GM12873 (cell line): Measurements from ENCODE around the gene C1R.

Source experiments
- TF ChIP-seq, protein P1 (sequence below): IDR thresholded peaks from 2 replicates; pipeline ENCODE4 v1.5.1; 2012; ENCODE audit warnings: low read depth, mild to moderate bottlenecking, moderate library complexity, low read length, control low read depth; ENCODE audit not compliant: insufficient read depth; ENCODE audit errors: missing control alignments

Gene C1R

GRCh38 chr12:7072035-7072434, 20.2 kb downstream of the C1R start:
- TF ChIP-seq, protein P1, sequence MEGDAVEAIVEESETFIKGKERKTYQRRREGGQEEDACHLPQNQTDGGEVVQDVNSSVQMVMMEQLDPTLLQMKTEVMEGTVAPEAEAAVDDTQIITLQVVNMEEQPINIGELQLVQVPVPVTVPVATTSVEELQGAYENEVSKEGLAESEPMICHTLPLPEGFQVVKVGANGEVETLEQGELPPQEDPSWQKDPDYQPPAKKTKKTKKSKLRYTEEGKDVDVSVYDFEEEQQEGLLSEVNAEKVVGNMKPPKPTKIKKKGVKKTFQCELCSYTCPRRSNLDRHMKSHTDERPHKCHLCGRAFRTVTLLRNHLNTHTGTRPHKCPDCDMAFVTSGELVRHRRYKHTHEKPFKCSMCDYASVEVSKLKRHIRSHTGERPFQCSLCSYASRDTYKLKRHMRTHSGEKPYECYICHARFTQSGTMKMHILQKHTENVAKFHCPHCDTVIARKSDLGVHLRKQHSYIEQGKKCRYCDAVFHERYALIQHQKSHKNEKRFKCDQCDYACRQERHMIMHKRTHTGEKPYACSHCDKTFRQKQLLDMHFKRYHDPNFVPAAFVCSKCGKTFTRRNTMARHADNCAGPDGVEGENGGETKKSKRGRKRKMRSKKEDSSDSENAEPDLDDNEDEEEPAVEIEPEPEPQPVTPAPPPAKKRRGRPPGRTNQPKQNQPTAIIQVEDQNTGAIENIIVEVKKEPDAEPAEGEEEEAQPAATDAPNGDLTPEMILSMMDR = no peak

GRCh38 chr12:7069386-7069785, 22.9 kb downstream of the C1R start:
- TF ChIP-seq, protein P1 = no peak

- TF ChIP-seq, protein P1 = no peak
Measured at GRCh38 chr12:7068994-7069346, 23.3 kb downstream of the C1R start.

GRCh38 chr12:7068240-7068993, 23.8 kb downstream of the C1R start:
- TF ChIP-seq, protein P1 = no peak

- TF ChIP-seq, protein P1 = no peak
Measured at GRCh38 chr12:7067096-7067495, 25.1 kb downstream of the C1R start.

- TF ChIP-seq, protein P1 = no peak
Measured at GRCh38 chr12:7066596-7066995, 25.6 kb downstream of the C1R start.

DNA sequence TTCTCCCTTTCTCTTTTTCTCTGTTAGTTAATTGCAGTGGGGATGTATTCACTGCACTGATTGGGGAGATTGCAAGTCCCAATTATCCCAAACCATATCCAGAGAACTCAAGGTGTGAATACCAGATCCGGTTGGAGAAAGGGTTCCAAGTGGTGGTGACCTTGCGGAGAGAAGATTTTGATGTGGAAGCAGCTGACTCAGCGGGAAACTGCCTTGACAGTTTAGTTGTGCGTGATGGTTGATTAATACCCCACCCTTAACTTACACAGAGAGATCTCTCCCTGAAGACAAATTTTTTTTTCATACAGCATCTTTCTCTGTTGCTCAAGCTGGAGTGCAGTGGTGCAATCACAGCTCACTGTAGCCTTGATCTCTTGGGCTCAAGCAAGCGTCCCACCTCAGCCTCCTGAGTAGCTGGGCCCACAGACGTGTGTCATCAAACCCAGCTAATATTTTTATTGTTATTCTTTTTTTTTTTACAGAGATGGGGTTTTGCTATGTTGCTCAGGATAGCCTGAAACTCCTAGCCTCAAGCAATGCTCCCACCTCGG, 27.1 kb downstream of the C1R start:
- TF ChIP-seq, protein P1 = no peak
